Lower leg skin (tissue), 3 donors: Measurements from ENCODE around the gene FGF21.

Experiments used
- POLR2A ChIP-seq, 2 donors: fragments of 450-650 bp; IDR thresholded peaks; one replicate each; pipeline ENCODE4 v1.6.1; 2016 to 2017; ENCODE audit warnings: antibody characterized with exemption in 2 of 2, mild to moderate bottlenecking in 1 of 2, moderate library complexity in 1 of 2
- TF ChIP-seq, protein P1 (sequence below), 3 donors: fragments of 450-650 bp; IDR thresholded peaks; one replicate each; pipeline ENCODE4 v1.5.1; 2016; ENCODE audit warnings: antibody characterized with exemption in 3 of 3, mild to moderate bottlenecking in 3 of 3, moderate library complexity in 2 of 3

DNA sequence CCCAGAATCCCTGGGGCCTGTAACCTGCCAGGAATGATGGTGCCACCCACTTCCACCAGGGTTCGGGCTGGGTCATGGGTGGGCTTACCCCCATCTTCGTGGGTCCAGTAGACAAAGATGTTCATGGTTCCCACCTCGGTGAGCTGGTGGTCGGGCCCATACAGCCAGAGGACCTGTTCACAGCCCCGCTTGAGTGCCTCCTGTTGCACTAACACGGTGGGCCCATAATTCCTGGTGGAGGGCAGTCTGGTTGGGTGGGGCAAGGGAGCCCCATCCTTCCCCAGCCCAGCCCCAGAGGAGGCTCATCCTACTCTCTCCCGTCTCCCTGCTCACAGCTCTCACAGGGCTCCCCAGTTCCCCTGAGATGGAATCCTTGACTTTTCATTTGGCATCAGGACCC, 41.8 kb downstream of the FGF21 start:
- TF ChIP-seq, protein P1, sequence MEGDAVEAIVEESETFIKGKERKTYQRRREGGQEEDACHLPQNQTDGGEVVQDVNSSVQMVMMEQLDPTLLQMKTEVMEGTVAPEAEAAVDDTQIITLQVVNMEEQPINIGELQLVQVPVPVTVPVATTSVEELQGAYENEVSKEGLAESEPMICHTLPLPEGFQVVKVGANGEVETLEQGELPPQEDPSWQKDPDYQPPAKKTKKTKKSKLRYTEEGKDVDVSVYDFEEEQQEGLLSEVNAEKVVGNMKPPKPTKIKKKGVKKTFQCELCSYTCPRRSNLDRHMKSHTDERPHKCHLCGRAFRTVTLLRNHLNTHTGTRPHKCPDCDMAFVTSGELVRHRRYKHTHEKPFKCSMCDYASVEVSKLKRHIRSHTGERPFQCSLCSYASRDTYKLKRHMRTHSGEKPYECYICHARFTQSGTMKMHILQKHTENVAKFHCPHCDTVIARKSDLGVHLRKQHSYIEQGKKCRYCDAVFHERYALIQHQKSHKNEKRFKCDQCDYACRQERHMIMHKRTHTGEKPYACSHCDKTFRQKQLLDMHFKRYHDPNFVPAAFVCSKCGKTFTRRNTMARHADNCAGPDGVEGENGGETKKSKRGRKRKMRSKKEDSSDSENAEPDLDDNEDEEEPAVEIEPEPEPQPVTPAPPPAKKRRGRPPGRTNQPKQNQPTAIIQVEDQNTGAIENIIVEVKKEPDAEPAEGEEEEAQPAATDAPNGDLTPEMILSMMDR (IDR thresholded peaks at IDR 0.05) = no peak
- TF ChIP-seq POLR2A (IDR thresholded peaks at IDR 0.05) = no peak
